ENCODE results near the gene UBN2.

UBN2 gene

GRCh38 chr7:139232377-139232717 is 1.3 kb downstream of the UBN2 start:
- H3K36me3 ChIP-seq (ENCODE audit: control insufficient read depth, low read length) = peaks cover 8% of the 10 kb centered on the region
- H3K9me2 ChIP-seq (replicated peaks; ENCODE audit: control insufficient read depth, low read length) = no peaks in the 10 kb centered on the region
- H3K27me3 ChIP-seq (ENCODE audit: control insufficient read depth, low read length) = peaks cover 11% of the 10 kb centered on the region
- H4K20me1 ChIP-seq (ENCODE audit: control insufficient read depth, insufficient read depth, low read depth, low read length) = no peaks in the 10 kb centered on the region
- peaks cover 25% of the 10 kb centered on the region for H3K4me1 ChIP-seq (ENCODE audit: control insufficient read depth, low read length)
- peak overlapping the region; percentile 80 for H3K4me2 ChIP-seq (ENCODE audit: low read length)
- no peaks in the 10 kb centered on the region for H3F3A ChIP-seq (ENCODE audit: control insufficient read depth, insufficient read depth)
- no peak overlapping the region for H3K27ac ChIP-seq (ENCODE audit: low read depth, low read length)
- H3K79me2 ChIP-seq (ENCODE audit: control insufficient read depth, low read length) = peaks cover 50% of the 10 kb centered on the region
- TF ChIP-seq EZH2phosphoT487 (IDR thresholded peaks at IDR 0.05; ENCODE audit: borderline replicate concordance, low read length) = no peak
- no peak for TF ChIP-seq CTCF (IDR thresholded peaks at IDR 0.05; ENCODE audit: low read depth, low read length, poor library complexity, severe bottlenecking)
- H3K4me3 ChIP-seq (ENCODE audit: low read length) = peak overlapping the region; percentile 93
- no peaks in the 10 kb centered on the region for H3K9me3 ChIP-seq (ENCODE audit: control insufficient read depth, insufficient read depth, low read length)

- Histone ChIP-seq H3K4me1 (ENCODE audit: control insufficient read depth, low read length) (peaks cover 25% of the 10 kb centered on the region), H3K4me2 (ENCODE audit: low read length) (peak overlapping the region; percentile 80), H3K4me3 (ENCODE audit: low read length) (peak overlapping the region; percentile 93), H3K9me3 (ENCODE audit: control insufficient read depth, insufficient read depth, low read length) (no peaks in the 10 kb centered on the region), H3K9me2 (replicated peaks; ENCODE audit: control insufficient read depth, low read length) (no peaks in the 10 kb centered on the region), H3K27me3 (ENCODE audit: control insufficient read depth, low read length) (peaks cover 11% of the 10 kb centered on the region), H3K36me3 (ENCODE audit: control insufficient read depth, low read length) (peaks cover 13% of the 10 kb centered on the region), H3K27ac (ENCODE audit: low read depth, low read length) (no peak overlapping the region), H3F3A (ENCODE audit: control insufficient read depth, insufficient read depth) (no peaks in the 10 kb centered on the region), H3K79me2 (ENCODE audit: control insufficient read depth, low read length) (peaks cover 50% of the 10 kb centered on the region), H4K20me1 (ENCODE audit: control insufficient read depth, insufficient read depth, low read depth, low read length) (no peaks in the 10 kb centered on the region)
- TF ChIP-seq EZH2phosphoT487 (IDR thresholded peaks at IDR 0.05; ENCODE audit: borderline replicate concordance, low read length) = no peak
- TF ChIP-seq CTCF (IDR thresholded peaks at IDR 0.05; ENCODE audit: low read depth, low read length, poor library complexity, severe bottlenecking) = no peak
These were observed 1.9 kb downstream of the UBN2 start for GRCh38 chr7:139232904-139233303.

GRCh38 chr7:139241258-139241657 is 10.2 kb downstream of the UBN2 start:
- no peaks in the 10 kb centered on the region for H4K20me1 ChIP-seq (ENCODE audit: control insufficient read depth, insufficient read depth, low read depth, low read length)
- no peaks in the 10 kb centered on the region for H3K9me3 ChIP-seq (ENCODE audit: control insufficient read depth, insufficient read depth, low read length)
- H3K36me3 ChIP-seq (ENCODE audit: control insufficient read depth, low read length) = peaks cover 67% of the 10 kb centered on the region
- H3K4me2 ChIP-seq (ENCODE audit: low read length) = no peak overlapping the region
- H3K4me1 ChIP-seq (ENCODE audit: control insufficient read depth, low read length) = no peaks in the 10 kb centered on the region
- H3K27me3 ChIP-seq (ENCODE audit: control insufficient read depth, low read length) = no peaks in the 10 kb centered on the region
- TF ChIP-seq CTCF (IDR thresholded peaks at IDR 0.05; ENCODE audit: low read depth, low read length, poor library complexity, severe bottlenecking) (no peak), EZH2phosphoT487 (IDR thresholded peaks at IDR 0.05; ENCODE audit: borderline replicate concordance, low read length) (no peak)
- H3F3A ChIP-seq (ENCODE audit: control insufficient read depth, insufficient read depth) = no peaks in the 10 kb centered on the region
- H3K9me2 ChIP-seq (replicated peaks; ENCODE audit: control insufficient read depth, low read length) = no peaks in the 10 kb centered on the region
- H3K79me2 ChIP-seq (ENCODE audit: control insufficient read depth, low read length) = peaks cover 2% of the 10 kb centered on the region
- no peak overlapping the region for H3K4me3 ChIP-seq (ENCODE audit: low read length)
- no peak overlapping the region for H3K27ac ChIP-seq (ENCODE audit: low read depth, low read length)

Data from DOHH2 (cell line).